Esophagus muscularis mucosa (tissue), 4 donors: Measurements from ENCODE around the gene PELO. TPM values are rescaled to one million over a fixed set of nuclear protein-coding genes. Genes with fewer than 3 reads are reported as not detected.
"Not testable (repeated sequence)": the region's sequence is repeated elsewhere in the genome, so short reads cannot be mapped to it uniquely, and the experiment has no call there.

ENCODE experiments used
- DNase-seq: peaks from one replicate; pipeline ENCODE4 v3.0.0-alpha.2; 2017; ENCODE audit errors: extremely low spot score
- H3K27ac ChIP-seq, 4 donors: fragments of 200-600 bp; sonication (generic); replicated peaks in 1 of 4; 1 replicate in 3 of 4; 2 replicates in 1 of 4; pipeline ENCODE4 v1.5.1; 2016 to 2019; ENCODE audit warnings: mild to moderate bottlenecking in 1 of 4
- H3K27me3 ChIP-seq, 4 donors: fragments of 200-600 bp; sonication (generic); one replicate each; pipeline versions ENCODE4 v1.5.1 to v1.6.0; 2016 to 2019
- H3K36me3 ChIP-seq, 4 donors: fragments of 200-600 bp; sonication (generic); one replicate each; pipeline ENCODE4 v1.5.1; 2016 to 2019
- H3K4me1 ChIP-seq, 4 donors: fragments of 200-600 bp; sonication (generic); one replicate each; pipeline ENCODE4 v1.5.1; 2016 to 2019
- H3K4me3 ChIP-seq, 4 donors: fragments of 200-600 bp; sonication (generic); 1 replicate in 2 of 4; 2 replicates in 2 of 4; pipeline ENCODE4 v1.5.1; 2016 to 2019; ENCODE audit warnings: mild to moderate bottlenecking in 4 of 4, moderate library complexity in 1 of 4
- H3K9me3 ChIP-seq, 4 donors: fragments of 200-600 bp; sonication (generic); 1 replicate in 3 of 4; 2 replicates in 1 of 4; pipeline ENCODE4 v1.5.1; 2016 to 2019
- EP300 ChIP-seq: sonication (generic); formaldehyde crosslinking; IDR thresholded peaks from one replicate; pipeline ENCODE4 v1.6.1; 2017; ENCODE audit warnings: antibody characterized with exemption
- POLR2A ChIP-seq: fragments of 450-650 bp; IDR thresholded peaks from one replicate; pipeline ENCODE4 v1.6.1; 2017; ENCODE audit warnings: antibody characterized with exemption, moderate library complexity, mild to moderate bottlenecking, low read depth
- POLR2AphosphoS5 ChIP-seq, 2 donors: sonication (generic); formaldehyde crosslinking; IDR thresholded peaks; one replicate each; pipeline ENCODE4 v1.6.1; 2017; ENCODE audit warnings: antibody characterized with exemption in 2 of 2
- WGBS: methylation state at CpG from one replicate; pipeline ENCODE4 v1.1.5; 2018; 5-methylcytosine and 5-hydroxymethylcytosine counted together
- intact Hi-C: fragments of 100-400 bp; cut with DNase I; formaldehyde crosslinking; loops from one replicate; pipeline ENCODE4 v1.15.1; 2023
- total RNA-seq, 4 donors: library from RNA; depleted of rRNA; stranded (reverse); fragments of >200 nt; gene quantifications; one replicate each; pipeline versions ENCODE4 v1.1.0 to v1.2.1, GENCODE V29; 2016
- TF ChIP-seq, protein P1 (sequence below), 3 experiments: fragments of 200-600 bp in 2 of 3; fragments of 450-650 bp in 1 of 3; sonication (generic) in 2 of 3; IDR thresholded peaks; one replicate each; pipeline ENCODE4 v1.5.1; 2017 to 2019; ENCODE audit warnings: antibody characterized with exemption in 3 of 3, mild to moderate bottlenecking in 2 of 3, moderate library complexity in 1 of 3

Gene PELO
- total RNA-seq, 4 donors from 2014 or later = 43.1 to 77.7 (median 69.7) TPM

DNA sequence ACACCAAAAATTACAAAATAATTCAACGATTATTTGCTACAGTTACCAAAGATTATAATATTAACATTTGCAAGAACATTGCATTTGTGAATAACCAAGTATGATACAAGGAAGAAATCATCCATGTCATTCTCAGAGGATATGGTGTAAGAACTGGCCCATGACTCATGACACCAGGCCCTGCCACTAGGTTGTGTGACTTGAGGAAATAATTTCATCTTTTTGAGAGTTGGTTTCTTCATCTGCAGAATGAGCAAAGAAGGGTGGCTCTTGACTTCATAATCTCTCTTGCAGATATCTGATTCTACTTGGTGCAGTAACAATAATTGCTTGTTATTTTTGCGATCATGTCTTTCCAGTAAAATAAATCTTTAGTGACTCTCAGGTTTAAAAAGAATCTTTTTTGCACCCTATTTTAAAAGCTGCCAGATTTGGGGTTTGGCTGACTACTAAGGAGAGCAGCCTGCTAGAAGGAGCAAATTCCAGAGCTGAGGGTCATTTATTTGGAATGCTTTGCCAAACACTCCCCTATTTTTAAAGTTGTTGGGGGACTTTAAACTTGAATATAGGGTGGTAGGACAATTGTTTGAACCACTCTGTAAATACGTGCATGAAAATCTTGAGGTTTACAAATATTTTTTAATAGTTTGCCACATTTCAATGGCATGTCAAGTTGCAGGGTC is 23.5 kb downstream of the PELO start:
- intact Hi-C loops = no loop called here
- H3K36me3 ChIP-seq = no peaks in the 10 kb centered on the region
- H3K27ac ChIP-seq = peak overlapping the region; percentile 76 to 94 (median 92)
- TF ChIP-seq, protein P1, sequence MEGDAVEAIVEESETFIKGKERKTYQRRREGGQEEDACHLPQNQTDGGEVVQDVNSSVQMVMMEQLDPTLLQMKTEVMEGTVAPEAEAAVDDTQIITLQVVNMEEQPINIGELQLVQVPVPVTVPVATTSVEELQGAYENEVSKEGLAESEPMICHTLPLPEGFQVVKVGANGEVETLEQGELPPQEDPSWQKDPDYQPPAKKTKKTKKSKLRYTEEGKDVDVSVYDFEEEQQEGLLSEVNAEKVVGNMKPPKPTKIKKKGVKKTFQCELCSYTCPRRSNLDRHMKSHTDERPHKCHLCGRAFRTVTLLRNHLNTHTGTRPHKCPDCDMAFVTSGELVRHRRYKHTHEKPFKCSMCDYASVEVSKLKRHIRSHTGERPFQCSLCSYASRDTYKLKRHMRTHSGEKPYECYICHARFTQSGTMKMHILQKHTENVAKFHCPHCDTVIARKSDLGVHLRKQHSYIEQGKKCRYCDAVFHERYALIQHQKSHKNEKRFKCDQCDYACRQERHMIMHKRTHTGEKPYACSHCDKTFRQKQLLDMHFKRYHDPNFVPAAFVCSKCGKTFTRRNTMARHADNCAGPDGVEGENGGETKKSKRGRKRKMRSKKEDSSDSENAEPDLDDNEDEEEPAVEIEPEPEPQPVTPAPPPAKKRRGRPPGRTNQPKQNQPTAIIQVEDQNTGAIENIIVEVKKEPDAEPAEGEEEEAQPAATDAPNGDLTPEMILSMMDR (IDR thresholded peaks at IDR 0.05) = no peak
- no peak for TF ChIP-seq POLR2A
- peak in 1 of 2 donors; percentile 43 for TF ChIP-seq POLR2AphosphoS5 (IDR thresholded peaks at IDR 0.05)
- peaks cover 56 to 100% (median 97%) of the 10 kb centered on the region in 4 donors for H3K4me1 ChIP-seq
- WGBS = 44% methylated on average over 3 of the region's 3 CpGs
- no peak for DNase-seq
- H3K4me3 ChIP-seq = no peak overlapping the region
- H3K27me3 ChIP-seq = no peaks in the 10 kb centered on the region
- no peaks in the 10 kb centered on the region for H3K9me3 ChIP-seq

DNA sequence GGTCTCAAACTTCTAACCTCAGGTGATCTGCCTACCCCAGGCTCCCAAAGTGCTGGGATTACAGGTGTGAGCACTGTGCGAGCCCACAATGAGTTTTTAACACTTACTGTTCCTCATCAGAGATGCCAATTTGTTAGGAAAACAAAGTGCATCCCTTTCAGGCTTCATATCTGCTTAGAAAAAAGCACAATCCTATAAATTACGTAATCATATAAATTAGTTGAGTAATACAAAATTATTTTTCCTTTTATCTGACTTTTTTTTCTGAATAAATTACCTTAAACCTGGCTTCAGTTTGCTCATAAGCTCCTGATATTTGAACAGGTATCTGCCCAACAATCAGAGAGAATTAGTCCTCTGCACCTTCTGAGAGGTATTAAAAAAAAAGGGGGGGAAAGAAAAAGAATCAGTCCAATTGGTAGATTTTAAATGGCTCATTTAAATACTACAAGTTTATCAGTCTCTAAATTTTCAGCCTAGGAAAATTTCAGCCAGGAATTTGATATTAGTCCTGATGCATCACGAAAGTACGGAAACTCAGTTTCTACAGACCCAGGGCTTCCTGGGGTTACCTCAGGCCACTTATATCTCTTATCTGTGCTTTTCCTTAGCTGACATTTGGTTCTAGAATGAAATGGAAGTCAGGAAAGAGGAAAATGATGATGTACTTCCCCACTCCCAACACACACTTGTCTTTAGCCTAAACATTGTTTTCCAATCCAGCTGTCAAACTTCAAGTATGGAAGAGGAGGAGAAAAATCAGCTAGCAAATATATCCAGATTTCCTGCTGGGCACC is 26.8 kb downstream of the PELO start:
- Histone ChIP-seq H3K4me1 (peaks cover 43 to 91% (median 88%) of the 10 kb centered on the region in 4 donors), H3K4me3 (no peak overlapping the region), H3K27me3 (no peaks in the 10 kb centered on the region), H3K27ac (peak overlapping the region; percentile 53 to 94 (median 65)), H3K36me3 (no peaks in the 10 kb centered on the region), H3K9me3 (no peaks in the 10 kb centered on the region)
- 77% methylated on average over 4 of the region's 4 CpGs for WGBS
- intact Hi-C loops = no loop called here
- TF ChIP-seq POLR2AphosphoS5 (IDR thresholded peaks at IDR 0.05) (no peak), EP300 (no peak), POLR2A (no peak)
- TF ChIP-seq, protein P1 (IDR thresholded peaks at IDR 0.05) = no peak
- DNase-seq = no peak

DNA sequence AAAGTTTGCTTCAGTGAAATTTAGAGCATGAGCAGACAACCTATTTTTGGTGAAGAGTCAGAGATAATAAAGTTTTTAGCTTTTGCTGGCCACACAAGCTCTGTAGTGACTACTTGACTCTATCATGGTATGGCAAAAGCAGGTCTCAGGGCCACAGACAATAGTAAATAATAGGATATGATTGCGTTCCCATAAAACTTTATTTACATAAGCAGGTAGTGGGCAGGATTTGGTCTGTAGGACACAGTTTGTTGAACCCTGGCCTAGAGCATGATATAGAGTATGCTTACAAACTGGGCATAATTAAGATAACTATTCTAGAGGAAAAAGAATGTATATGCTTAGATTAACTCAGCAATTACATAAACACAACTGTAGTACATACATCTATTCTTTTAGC is 30.1 kb downstream of the PELO start:
- no peaks in the 10 kb centered on the region for H3K36me3 ChIP-seq
- H3K4me1 ChIP-seq = peaks cover 41 to 82% (median 76%) of the 10 kb centered on the region in 4 donors
- no peak for DNase-seq
- WGBS = 71% methylated on average over 1 of the region's 1 CpG
- intact Hi-C loops = no loop called here
- H3K4me3 ChIP-seq = no peak overlapping the region
- peak overlapping the region in 3 of 4 donors; percentile 5 to 58 (median 44) for H3K27ac ChIP-seq
- H3K27me3 ChIP-seq = no peaks in the 10 kb centered on the region
- TF ChIP-seq EP300 = no peak
- TF ChIP-seq, protein P1 (IDR thresholded peaks at IDR 0.05) = no peak
- no peak for TF ChIP-seq POLR2A
- TF ChIP-seq POLR2AphosphoS5 (IDR thresholded peaks at IDR 0.05) = no peak
- no peaks in the 10 kb centered on the region for H3K9me3 ChIP-seq

DNA sequence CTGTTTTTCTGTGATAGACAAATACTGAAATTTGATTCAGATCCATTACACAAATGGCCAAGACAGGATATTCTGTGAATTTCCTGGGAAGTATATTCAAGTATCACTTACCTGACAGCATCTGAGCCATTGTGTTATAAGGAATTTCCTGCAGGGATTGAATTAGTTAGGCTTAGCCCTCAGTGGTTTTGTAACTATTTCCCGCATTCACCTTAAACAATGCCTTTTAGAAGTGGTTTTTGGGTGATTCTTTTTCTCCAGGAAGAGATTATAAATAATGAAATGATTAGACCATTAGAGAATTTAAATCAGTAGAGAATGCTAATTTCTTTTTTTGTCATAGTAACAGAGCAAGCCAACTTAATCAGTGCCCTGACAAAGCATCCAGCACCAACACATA is 30.6 kb downstream of the PELO start:
- H3K4me3 ChIP-seq = no peak overlapping the region
- DNase-seq = no peak
- 86% methylated on average over 1 of the region's 1 CpG for WGBS
- intact Hi-C loops = no loop called here
- peak overlapping the region in 1 of 4 donors; percentile 5 for H3K27ac ChIP-seq
- H3K27me3 ChIP-seq = no peaks in the 10 kb centered on the region
- H3K36me3 ChIP-seq = no peaks in the 10 kb centered on the region
- no peak for TF ChIP-seq POLR2AphosphoS5 (IDR thresholded peaks at IDR 0.05)
- no peak for TF ChIP-seq POLR2A
- no peaks in the 10 kb centered on the region for H3K9me3 ChIP-seq
- H3K4me1 ChIP-seq = peaks cover 41 to 82% (median 76%) of the 10 kb centered on the region in 4 donors

DNA sequence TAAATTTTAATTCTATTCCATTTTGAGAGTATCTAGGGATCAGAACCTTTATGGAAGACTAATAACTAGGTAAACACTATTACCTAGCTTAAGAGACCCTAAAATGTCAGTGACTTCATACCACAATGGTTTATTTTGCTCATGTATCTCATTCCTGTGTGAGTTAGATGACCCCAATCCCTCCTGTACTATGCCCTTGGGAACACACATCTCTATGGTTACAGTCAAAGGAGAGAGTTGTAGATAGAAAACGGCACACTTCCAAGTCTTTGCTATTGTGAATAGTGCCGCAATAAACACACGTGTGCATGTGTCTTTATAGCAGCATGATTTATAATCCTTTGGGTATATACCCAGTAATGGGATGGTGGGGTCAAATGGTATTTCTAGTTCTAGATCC is 31.1 kb downstream of the PELO start:
- intact Hi-C loops, DNase-seq, H3K9me3 ChIP-seq, H3K36me3 ChIP-seq, H3K4me3 ChIP-seq, H3K27me3 ChIP-seq: not testable (repeated sequence)
- WGBS = 87% methylated on average over 3 of the region's 3 CpGs
- Histone ChIP-seq H3K4me1 (peaks cover 40 to 82% (median 75%) of the 10 kb centered on the region in 4 donors), H3K27ac (peak overlapping the region in 1 of 4 donors; percentile 5)
